HG03108 (cell line): ENCODE results near the gene NAPB.
"Not testable (repeated sequence)": the region's sequence is repeated elsewhere in the genome, so short reads cannot be mapped to it uniquely, and the experiment has no call there.

Experiments used
- ATAC-seq: cut with Tn5 transposase; IDR thresholded peaks from one replicate; pipeline ENCODE4 v1.9.1; 2021; ENCODE audit warnings: moderate library complexity; ENCODE audit not compliant: unreplicated experiment

The NAPB gene

DNA sequence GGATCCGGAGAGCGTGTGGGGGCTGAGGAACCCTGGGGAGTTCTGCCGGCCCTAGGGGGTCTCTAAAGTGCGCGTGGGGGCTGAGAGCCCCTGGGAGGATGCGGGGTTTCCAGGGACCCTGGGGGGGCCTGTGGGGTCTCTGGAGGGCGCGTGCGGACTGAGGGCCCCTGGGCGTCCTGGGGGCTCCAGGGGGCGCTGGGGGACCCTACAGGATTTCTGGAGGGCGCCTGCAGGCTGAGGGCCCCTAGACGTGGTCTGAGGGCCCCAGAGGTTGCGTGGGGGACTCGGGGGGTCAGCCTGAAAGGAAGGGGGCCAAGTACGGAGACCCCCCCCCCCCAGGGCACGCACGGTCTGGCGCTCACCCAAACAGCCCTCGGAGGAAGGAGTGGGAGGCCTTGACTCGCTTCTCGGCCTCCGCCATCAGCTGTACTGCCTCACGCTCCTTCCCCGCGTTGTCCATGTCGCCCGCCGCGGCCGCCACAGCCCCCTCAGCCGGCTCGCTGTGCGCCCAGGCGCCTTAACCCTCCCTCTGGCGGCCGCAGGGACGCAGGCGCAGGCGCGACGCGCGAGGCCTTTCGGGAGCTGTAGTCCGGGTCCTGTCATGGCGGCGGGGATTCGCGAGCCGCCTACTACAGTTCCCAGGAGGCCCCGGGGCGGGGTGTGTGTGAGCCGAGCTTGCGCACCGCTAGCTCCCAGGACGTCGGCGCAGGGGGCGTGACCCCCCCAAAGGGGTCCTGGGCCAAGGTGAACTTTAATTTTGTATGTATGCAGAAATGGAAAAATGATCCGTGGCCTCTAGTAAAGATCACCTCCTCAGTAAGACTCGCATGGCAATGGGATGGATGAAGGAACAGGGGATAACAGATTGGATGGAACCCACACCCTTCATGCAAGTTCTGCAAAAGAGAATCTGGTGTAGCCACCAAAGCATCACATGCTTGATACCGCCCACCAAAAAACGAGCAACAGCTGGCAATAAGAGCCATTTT lies at the start of gene NAPB:
NAPB (minus strand) TSS at position 546 of the 989 bp plus-strand sequence; CDS start at position 460, 86 bp downstream.
- peak; percentile 97 for ATAC-seq

DNA sequence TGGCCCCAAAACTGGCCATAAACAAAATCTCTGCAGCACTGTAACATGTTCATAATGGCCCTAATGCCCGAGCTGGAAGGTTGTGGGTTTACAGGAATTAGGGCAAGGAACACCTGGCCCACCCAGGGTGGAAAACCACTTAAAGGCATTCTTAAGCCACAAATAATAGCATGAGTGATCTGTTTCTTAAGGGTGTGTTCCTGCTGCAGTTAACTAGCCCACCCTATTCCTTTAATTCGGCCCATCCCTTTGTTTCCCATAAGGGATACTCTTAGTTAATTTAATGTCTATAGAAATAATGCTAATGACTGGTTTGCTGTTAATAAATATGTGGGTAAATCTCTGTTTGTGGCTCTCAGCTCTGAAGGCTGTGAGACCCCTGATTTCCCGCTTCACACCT lies 45.7 kb upstream of the NAPB start:
- not testable (repeated sequence) for ATAC-seq

DNA sequence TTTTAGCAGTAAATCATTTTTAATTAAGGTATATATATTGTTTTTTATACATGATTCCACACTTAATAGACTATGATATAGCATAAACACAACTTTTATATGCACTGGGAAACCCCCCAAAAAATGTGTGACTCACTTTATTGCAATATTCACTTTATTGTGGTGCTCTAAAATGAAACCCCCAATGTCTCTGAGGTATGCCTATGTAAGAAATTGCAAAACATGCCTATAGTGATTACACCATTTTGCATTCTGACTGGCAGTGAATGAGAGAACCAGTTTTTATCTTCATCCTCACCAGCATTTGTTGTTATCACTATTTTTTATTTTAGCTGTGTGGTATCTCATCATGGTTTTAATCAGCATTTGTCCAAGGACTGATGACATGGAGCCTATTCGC lies 39.9 kb upstream of the NAPB start:
- no peak for ATAC-seq

DNA sequence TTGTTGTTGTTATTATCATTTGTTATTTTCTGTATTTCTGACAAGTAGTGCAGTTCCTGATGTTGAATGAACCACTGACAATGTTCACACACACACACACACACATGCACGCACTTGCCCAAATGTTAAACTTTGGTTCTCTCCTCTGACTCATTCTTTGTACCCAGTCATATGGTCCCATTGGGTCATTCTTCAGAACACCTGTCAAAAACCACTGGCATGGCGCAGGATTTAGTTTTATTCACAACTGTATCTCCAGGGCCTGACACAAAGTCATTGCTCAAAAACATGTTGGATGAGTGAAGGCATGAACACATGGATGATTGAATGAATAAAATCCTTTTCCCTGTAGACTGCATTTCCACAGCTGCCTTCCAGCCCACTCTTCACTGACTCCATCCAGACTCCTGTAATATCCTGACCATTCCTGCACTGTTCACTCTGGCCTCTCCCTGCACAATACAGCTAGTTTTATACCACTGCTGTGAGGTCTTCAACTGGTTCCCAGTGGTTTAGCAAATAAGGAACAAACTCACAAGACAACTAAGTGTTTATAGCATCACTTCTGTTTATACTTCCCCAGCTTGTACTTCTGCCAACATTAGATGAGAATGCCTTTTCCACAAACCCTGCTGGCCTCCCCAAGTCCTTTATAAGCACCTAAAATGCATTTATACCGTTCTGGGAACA lies 38.3 kb upstream of the NAPB start:
- ATAC-seq: no peak

GRCh38 chr20:23456873-23457272 lies 35.6 kb upstream of the NAPB start:
- ATAC-seq: no peak

DNA sequence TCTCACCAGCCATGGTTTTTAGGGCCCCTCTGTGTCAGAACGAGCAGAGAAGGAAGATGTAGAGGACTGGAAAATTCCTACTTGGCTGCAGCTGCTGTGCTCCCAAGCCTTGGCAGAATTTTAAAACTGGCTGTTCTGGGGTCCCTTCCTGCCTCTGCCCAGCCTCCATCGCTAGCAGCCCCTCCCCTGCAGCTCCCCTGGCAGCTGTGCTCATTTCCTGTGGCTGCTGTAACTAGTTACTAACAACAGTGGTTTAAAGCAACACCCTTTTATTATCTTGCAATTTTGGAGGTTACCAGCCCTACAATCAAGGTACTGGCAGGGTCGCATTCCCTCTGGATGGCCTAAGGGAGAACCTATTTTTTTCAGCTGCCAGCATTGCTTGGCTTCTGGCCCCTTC lies 35.1 kb upstream of the NAPB start:
- no peak for ATAC-seq

GRCh38 chr20:23455639-23456038 lies 34.4 kb upstream of the NAPB start:
- ATAC-seq: no peak

GRCh38 chr20:23454816-23455215 lies 33.5 kb upstream of the NAPB start:
- ATAC-seq: no peak

GRCh38 chr20:23453549-23454543 lies 32.6 kb upstream of the NAPB start:
- no peak for ATAC-seq

GRCh38 chr20:23452776-23453175 lies 31.5 kb upstream of the NAPB start, which contains the start of gene CST11:
Gene CST11, minus strand, starts transcription at chr20:23452876. Its CDS starts 65 bp downstream, at chr20:23452811.
- no peak for ATAC-seq

GRCh38 chr20:23451956-23452487 lies 30.7 kb upstream of the NAPB start:
- no peak for ATAC-seq

DNA sequence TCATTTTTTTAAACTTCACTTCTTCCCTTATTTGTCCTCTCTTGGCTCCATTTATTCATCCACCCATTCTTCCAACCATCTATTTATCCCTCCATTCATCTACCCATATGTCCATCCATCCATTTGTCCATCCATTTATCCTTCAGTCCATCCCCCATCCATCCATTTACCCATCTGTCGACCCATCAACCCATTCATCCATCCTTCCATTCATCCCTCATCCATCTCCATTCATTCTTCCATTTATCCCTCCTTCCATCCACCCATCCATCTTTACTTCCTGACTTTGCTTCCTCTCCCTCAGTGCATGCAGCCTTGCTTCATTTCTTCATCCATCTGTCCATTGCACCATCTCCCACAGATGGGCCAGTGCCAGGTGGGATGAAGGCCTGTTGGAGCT lies 29.6 kb upstream of the NAPB start:
- no peak for ATAC-seq

GRCh38 chr20:23449421-23449820 lies 28.1 kb upstream of the NAPB start:
- no peak for ATAC-seq

- ATAC-seq: no peak
These were observed 26.9 kb upstream of the NAPB start for GRCh38 chr20:23448167-23448566.

GRCh38 chr20:23446505-23446904 lies 25.2 kb upstream of the NAPB start:
- ATAC-seq: peak; percentile 45

DNA sequence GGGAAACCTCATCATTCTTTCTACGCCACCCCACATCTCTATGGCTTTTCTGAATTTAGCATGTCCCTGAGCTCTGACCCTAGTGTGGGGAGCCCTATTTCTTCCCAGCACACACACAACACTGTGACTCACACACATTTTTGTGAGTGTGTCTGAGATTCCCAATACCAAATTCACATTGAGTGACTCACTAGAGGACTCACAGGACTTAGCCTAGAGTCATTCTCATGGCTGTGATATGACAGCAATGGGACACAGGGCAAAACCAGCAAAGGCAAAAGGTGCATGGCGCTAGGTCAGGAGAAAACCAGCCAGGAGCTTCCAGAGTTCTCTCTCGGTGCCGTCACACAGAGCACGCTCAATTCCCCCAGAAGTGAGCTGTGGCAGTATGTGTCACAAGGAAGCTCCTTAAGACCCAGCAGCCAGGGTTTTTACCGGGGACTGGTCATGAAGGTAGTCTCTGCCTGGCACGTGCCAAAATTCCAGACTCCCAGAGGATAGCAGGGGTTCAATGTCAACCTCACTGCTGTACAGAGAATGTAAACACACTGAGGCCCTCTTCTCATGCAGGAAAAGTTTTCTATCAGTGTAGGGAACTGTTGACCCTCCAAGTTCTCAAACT lies 24.4 kb upstream of the NAPB start:
- ATAC-seq: no peak

- ATAC-seq: no peak
These were observed 23.6 kb upstream of the NAPB start for GRCh38 chr20:23444859-23445258.

GRCh38 chr20:23442436-23442835 lies 21.1 kb upstream of the NAPB start:
- no peak for ATAC-seq

DNA sequence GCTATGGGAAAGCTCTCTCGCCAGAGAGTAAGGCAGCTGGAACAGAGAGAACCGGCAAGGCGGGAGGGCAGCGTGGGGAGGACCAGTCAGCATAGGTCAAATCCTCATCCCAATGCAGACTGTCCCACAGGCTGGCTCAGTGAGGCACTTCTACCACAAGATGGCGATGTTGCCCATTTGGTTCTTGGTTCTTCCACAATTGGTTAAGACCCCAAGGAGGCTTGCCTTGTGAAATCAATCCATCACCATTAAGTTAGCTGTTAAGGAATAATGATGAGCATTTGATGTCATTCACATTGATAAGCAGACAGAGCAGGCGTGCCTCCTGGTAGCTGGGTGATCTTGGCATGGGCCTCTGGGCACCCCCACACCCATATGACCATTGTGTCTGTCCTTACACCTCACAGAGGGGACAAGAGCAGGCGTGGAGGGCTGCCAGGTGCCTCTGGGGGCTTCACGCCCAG lies 20.6 kb upstream of the NAPB start:
- ATAC-seq: peak; percentile 68

GRCh38 chr20:23440004-23440403 lies 18.7 kb upstream of the NAPB start:
- ATAC-seq: no peak
